ENCODE results near the gene NUDT22. TPM values are rescaled to one million over a fixed set of nuclear protein-coding genes. Genes with fewer than 3 reads are reported as not detected.

Gene NUDT22
- total and polyA plus RNA-seq, 7 experiments from 2014 or later: 40.7 to 94.0 (median 56.9) TPM

- Mint-ChIP-seq H3K27ac (peak overlapping the region in 7 of 9 donors; percentile 43 to 98 (median 80)), H3K36me3 (peaks cover 0 to 48% (median 15%) of the 10 kb centered on the region in 5 donors), H3K4me3 (no peak overlapping the region), H3K27me3 (no peaks in the 10 kb centered on the region), H3K4me1 (peaks cover 21 to 48% (median 36%) of the 10 kb centered on the region in 7 donors), H3K9me3 (no peaks in the 10 kb centered on the region)
- Histone ChIP-seq H3K27ac (ENCODE audit: low read depth, low read length) (no peak overlapping the region), H3K4me1 (ENCODE audit: control insufficient read depth in 2 of 2, insufficient read depth in 2 of 2, low read length in 2 of 2) (peaks cover 28 to 32% of the 10 kb centered on the region in 2 donors), H3K27me3 (ENCODE audit: control insufficient read depth in 2 of 2, insufficient read depth in 2 of 2, low read length in 2 of 2) (no peaks in the 10 kb centered on the region), H3K36me3 (ENCODE audit: control insufficient read depth in 2 of 3, insufficient read depth in 3 of 3, low read length in 3 of 3) (peaks cover 0 to 63% (median 8%) of the 10 kb centered on the region in 3 experiments), H3K9me3 (ENCODE audit: control insufficient read depth in 2 of 3, low read length in 3 of 3) (no peaks in the 10 kb centered on the region), H3K4me3 (ENCODE audit: low read length) (no peak overlapping the region)
- ATAC-seq (no peak), DNase-seq (no peak)
- POLR2A ChIA-PET: interaction anchor here (0.8 to 11.2 kb wide), 13 partner anchors 14 to 329 kb away, joined by 3 to 220 read pairs (median 48); partner anchors contain the start of genes CATSPERZ, CCDC88B, DNAJC4 and ESRRA
- intact Hi-C loops (cut with micrococcal nuclease): loop anchor here (1.0 to 2.0 kb wide), 8 partner anchors 18 to 449 kb away; partner anchors contain the start of genes DNAJC4 (in 1 of the 2), GPR137 (in 1 of the 2), NUDT22 (in 1 of the 2) and PLCB3 (in 1 of the 2)
- CTCF ChIA-PET: interaction anchor here (0.6 to 7.4 kb wide), 33 partner anchors 8 to 467 kb away, joined by 3 to 165 read pairs (median 5); partner anchors contain the start of genes BAD, CATSPERZ, ESRRA and FKBP2
Measured at GRCh38 chr11:64204080-64204440, 22.0 kb upstream of the NUDT22 start.

DNA sequence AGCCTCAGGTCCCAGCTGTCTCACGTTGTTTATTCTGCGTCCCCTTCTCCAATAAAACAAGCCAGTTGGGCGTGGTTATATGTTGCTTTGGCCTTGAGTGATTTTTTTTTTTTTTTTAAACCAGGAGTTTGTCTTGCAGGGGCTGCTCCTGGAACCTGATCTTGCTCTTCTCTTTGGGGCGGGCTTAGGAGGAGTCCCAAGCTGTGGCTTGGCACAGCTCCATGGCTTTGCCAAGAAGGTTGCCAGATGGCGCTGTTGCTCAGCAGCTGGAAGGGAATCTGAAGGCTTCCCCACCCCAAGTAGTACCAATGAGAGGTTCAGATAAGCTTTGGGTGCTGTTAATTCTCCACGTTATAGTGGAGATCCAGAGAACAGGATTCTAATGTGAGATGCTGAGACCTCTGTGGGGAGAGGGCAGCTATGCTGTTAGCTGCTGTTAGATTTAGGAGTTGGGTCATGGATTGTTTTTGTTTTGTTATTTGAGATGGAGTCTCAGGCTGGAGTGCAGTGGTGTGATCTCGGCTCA, 21.5 kb upstream of the NUDT22 start:
- CTCF ChIA-PET: interaction anchor here (0.6 to 7.4 kb wide), 38 partner anchors 9 to 577 kb away, joined by 3 to 165 read pairs (median 4); partner anchors contain the start of genes BAD, CATSPERZ, ESRRA and FKBP2
- intact Hi-C loops (cut with micrococcal nuclease): loop anchor here (1.0 to 2.0 kb wide), 8 partner anchors 18 to 448 kb away; partner anchors contain the start of genes DNAJC4 (in 1 of the 2), GPR137 (in 1 of the 2), NUDT22 (in 1 of the 2) and PLCB3 (in 1 of the 2)
- DNase-seq (peak; percentile 61 to 89 (median 83)), ATAC-seq (peak; percentile 75)
- no peak overlapping the region for H3K4me3 ChIP-seq (ENCODE audit: low read length)
- no peaks in the 10 kb centered on the region for H3K9me3 ChIP-seq (ENCODE audit: control insufficient read depth in 2 of 3, low read length in 3 of 3)
- peaks cover 0 to 65% (median 8%) of the 10 kb centered on the region in 3 experiments for H3K36me3 ChIP-seq (ENCODE audit: control insufficient read depth in 2 of 3, insufficient read depth in 3 of 3, low read length in 3 of 3)
- POLR2A ChIA-PET: interaction anchor here (0.7 to 11.2 kb wide), 17 partner anchors 14 to 1351 kb away, joined by 3 to 220 read pairs (median 14); partner anchors contain the start of genes CATSPERZ, CCDC88B, DNAJC4 and ESRRA
- Mint-ChIP-seq H3K4me1 (peaks cover 25 to 51% (median 36%) of the 10 kb centered on the region in 7 donors), H3K27me3 (no peaks in the 10 kb centered on the region), H3K27ac (peak overlapping the region; percentile 43 to 98 (median 86)), H3K36me3 (peaks cover 0 to 50% (median 15%) of the 10 kb centered on the region in 5 donors), H3K9me3 (no peaks in the 10 kb centered on the region), H3K4me3 (peak overlapping the region; percentile 27 to 87 (median 68))
- no peaks in the 10 kb centered on the region for H3K27me3 ChIP-seq (ENCODE audit: control insufficient read depth in 2 of 2, insufficient read depth in 2 of 2, low read length in 2 of 2)
- H3K4me1 ChIP-seq (ENCODE audit: control insufficient read depth in 2 of 2, insufficient read depth in 2 of 2, low read length in 2 of 2): peaks cover 28 to 32% of the 10 kb centered on the region in 2 donors
- no peak overlapping the region for H3K27ac ChIP-seq (ENCODE audit: low read depth, low read length)

DNA sequence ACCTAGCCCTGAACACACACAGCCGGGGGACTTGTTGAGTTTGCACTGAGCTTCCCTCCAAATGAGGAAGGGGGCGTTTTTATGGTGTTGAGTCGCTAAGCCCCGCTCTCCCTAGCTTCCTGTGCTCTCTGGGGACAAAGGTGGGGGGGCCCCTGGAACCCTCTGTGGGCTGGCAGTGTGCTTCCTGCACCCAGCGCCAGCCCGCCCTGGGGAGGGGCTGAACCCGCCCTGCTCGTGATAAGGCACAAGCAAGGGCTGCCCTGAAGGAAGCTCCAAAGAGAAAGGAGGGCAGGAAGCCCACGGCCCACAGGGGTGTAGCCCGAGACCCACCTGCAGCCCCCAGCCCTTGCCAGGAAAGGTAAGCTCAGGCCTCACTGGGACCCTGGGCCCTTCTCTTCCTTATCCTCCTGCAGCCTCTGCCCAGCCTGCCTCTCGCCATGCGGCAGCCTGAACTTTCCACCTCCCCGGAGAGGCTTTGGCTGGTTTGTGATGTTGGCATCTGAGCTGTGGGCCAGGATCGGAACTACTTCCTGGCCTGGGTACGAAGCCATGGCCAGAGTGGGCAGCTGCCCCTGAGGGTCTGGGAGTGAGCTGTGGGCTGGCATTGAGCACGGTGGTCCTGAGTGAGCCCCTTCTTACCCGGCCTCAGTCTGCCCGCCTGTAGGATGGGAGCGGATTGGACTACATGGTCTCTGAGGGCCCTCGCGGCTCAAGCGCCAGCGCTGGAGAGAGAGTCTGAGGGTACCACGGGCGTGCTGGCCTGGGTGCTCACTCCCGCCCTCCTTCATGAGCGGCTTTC, 19.4 kb upstream of the NUDT22 start, which contains the start of gene FERMT3:
Gene FERMT3, plus strand, starts transcription at position 265 of the 799 bp plus-strand sequence. CDS start 644 bp downstream, outside the sequence.
- no peaks in the 10 kb centered on the region for H3K27me3 Mint-ChIP-seq
- peaks cover 29 to 53% (median 37%) of the 10 kb centered on the region in 7 donors for H3K4me1 Mint-ChIP-seq
- ATAC-seq (peak; percentile 57), DNase-seq (peak; percentile 43 to 78 (median 74))
- ChIA-PET CTCF (interaction anchor here (0.6 to 7.4 kb wide), 16 partner anchors 8 to 1590 kb away, joined by 3 to 165 read pairs (median 11); partner anchors contain the start of genes CATSPERZ, ESRRA, FKBP2 and NUDT22), POLR2A (interaction anchor here (0.5 to 11.2 kb wide), 22 partner anchors 10 to 1616 kb away, joined by 3 to 220 read pairs (median 9); partner anchors contain the start of genes BAD, CATSPERZ, CCDC88B and DNAJC4)
- H3K4me3 Mint-ChIP-seq: peak within 1 kb of the TSS; percentile 89 to 96 (median 94)
- peak within 1 kb of the TSS; percentile 88 for H3K27ac ChIP-seq (ENCODE audit: low read depth, low read length)
- H3K36me3 Mint-ChIP-seq: peaks cover 0 to 39% (median 15%) of the 10 kb centered on the region in 5 donors
- H3K4me1 ChIP-seq (ENCODE audit: control insufficient read depth in 2 of 2, insufficient read depth in 2 of 2, low read length in 2 of 2): peaks cover 28 to 32% of the 10 kb centered on the region in 2 donors
- peak within 1 kb of the TSS; percentile 99 for H3K4me3 ChIP-seq (ENCODE audit: low read length)
- intact Hi-C loops (cut with micrococcal nuclease): loop anchor here (1.0 to 5.0 kb wide), 7 partner anchors 19 to 151 kb away; partner anchors contain the start of genes FKBP2 (in 2 of the 2), ESRRA (in 1 of the 2), GPR137 (in 1 of the 2) and NUDT22 (in 1 of the 2)
- no peaks in the 10 kb centered on the region for H3K9me3 ChIP-seq (ENCODE audit: control insufficient read depth in 2 of 3, low read length in 3 of 3)
- peak within 1 kb of the TSS; percentile 86 to 95 (median 92) for H3K27ac Mint-ChIP-seq
- peaks cover 0 to 65% (median 8%) of the 10 kb centered on the region in 3 experiments for H3K36me3 ChIP-seq (ENCODE audit: control insufficient read depth in 2 of 3, insufficient read depth in 3 of 3, low read length in 3 of 3)
- H3K9me3 Mint-ChIP-seq: no peaks in the 10 kb centered on the region
- no peaks in the 10 kb centered on the region for H3K27me3 ChIP-seq (ENCODE audit: control insufficient read depth in 2 of 2, insufficient read depth in 2 of 2, low read length in 2 of 2)

GRCh38 chr11:64207256-64208085, 18.6 kb upstream of the NUDT22 start:
- H3K36me3 Mint-ChIP-seq: peaks cover 0 to 42% (median 20%) of the 10 kb centered on the region in 5 donors
- H3K4me1 Mint-ChIP-seq: peaks cover 31 to 57% (median 45%) of the 10 kb centered on the region in 7 donors
- DNase-seq (peak in 8 of 9 donors; percentile 67 to 78 (median 74)), ATAC-seq (peak; percentile 79)
- Histone ChIP-seq H3K4me1 (ENCODE audit: control insufficient read depth in 2 of 2, insufficient read depth in 2 of 2, low read length in 2 of 2) (peaks cover 28 to 32% of the 10 kb centered on the region in 2 donors), H3K27me3 (ENCODE audit: control insufficient read depth in 2 of 2, insufficient read depth in 2 of 2, low read length in 2 of 2) (no peaks in the 10 kb centered on the region), H3K9me3 (ENCODE audit: control insufficient read depth in 2 of 3, low read length in 3 of 3) (no peaks in the 10 kb centered on the region), H3K4me3 (ENCODE audit: low read length) (peak overlapping the region; percentile 99), H3K36me3 (ENCODE audit: control insufficient read depth in 2 of 3, insufficient read depth in 3 of 3, low read length in 3 of 3) (peaks cover 0 to 67% (median 8%) of the 10 kb centered on the region in 3 experiments), H3K27ac (ENCODE audit: low read depth, low read length) (peak overlapping the region; percentile 88)
- H3K4me3 Mint-ChIP-seq: peak overlapping the region; percentile 89 to 96 (median 94)
- H3K27ac Mint-ChIP-seq: peak overlapping the region; percentile 86 to 95 (median 92)
- intact Hi-C loops (cut with micrococcal nuclease): loop anchor here (1.0 to 5.0 kb wide), 5 partner anchors 19 to 150 kb away; partner anchors contain the start of genes ESRRA (in 1 of the 2), FKBP2 (in 1 of the 2), GPR137 (in 1 of the 2) and NUDT22 (in 1 of the 2)
- ChIA-PET CTCF (interaction anchor here (0.6 to 7.4 kb wide), 11 partner anchors 10 to 1567 kb away, joined by 3 to 165 read pairs (median 30); partner anchors contain the start of genes CATSPERZ, ESRRA, FKBP2 and NUDT22), POLR2A (interaction anchor here (0.6 to 11.2 kb wide), 20 partner anchors 10 to 1293 kb away, joined by 3 to 220 read pairs (median 10); partner anchors contain the start of genes BAD, CATSPERZ, CCDC88B and DNAJC4)
- no peaks in the 10 kb centered on the region for H3K9me3 Mint-ChIP-seq
- no peaks in the 10 kb centered on the region for H3K27me3 Mint-ChIP-seq

DNA sequence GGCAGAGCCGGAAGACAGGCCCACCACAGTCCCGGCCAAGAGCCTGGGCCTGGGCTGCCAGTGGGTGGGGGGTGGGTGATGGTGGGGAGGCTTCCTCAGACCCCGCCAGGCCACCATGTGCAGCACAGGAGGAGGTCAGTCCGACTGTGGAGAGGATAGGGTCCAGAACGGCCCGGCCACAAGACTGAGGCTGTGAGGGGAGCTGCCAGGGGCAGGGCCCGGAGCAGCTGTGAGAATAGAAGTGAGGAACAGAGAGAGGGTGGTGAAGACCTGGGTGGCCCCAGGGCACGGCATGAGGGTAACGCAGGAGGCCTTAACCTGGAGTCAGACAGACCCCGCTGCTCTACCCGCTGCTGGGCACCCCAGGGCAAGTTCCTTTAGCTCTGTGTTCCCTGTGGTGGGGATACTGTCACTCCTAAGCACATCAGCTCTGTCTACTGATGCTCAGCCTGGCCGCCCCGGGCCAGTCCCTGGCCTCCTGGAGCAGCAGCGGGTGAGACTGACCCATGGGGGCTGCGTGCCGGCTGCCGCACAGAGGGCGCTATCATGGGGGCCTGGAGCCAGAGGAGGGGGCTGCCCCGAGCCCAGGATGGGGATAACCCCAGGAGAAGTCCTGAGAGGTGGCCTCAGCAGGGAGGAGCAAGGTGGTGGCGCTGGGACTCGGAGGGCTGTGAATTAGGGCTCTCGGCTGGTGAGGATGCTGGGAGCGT, 17.8 kb upstream of the NUDT22 start:
- H3K4me3 ChIP-seq (ENCODE audit: low read length): peak overlapping the region; percentile 99
- ATAC-seq: no peak
- Mint-ChIP-seq H3K36me3 (peaks cover 0 to 40% (median 18%) of the 10 kb centered on the region in 5 donors), H3K4me1 (peaks cover 31 to 59% (median 48%) of the 10 kb centered on the region in 7 donors), H3K27me3 (no peaks in the 10 kb centered on the region), H3K9me3 (no peaks in the 10 kb centered on the region), H3K4me3 (peak overlapping the region; percentile 89 to 96 (median 94)), H3K27ac (peak overlapping the region; percentile 86 to 95 (median 92))
- peaks cover 28 to 32% of the 10 kb centered on the region in 2 donors for H3K4me1 ChIP-seq (ENCODE audit: control insufficient read depth in 2 of 2, insufficient read depth in 2 of 2, low read length in 2 of 2)
- ChIA-PET POLR2A (interaction anchor here (0.6 to 11.2 kb wide), 15 partner anchors 13 to 1292 kb away, joined by 3 to 220 read pairs (median 41); partner anchors contain the start of genes BAD, CATSPERZ, CCDC88B and DNAJC4), CTCF (interaction anchor here (3.7 to 7.4 kb wide), 5 partner anchors 9 to 95 kb away, joined by 25 to 165 read pairs (median 66); partner anchors contain the start of genes CATSPERZ, ESRRA, NUDT22 and PLCB3)
- DNase-seq: no peak
- intact Hi-C loops (cut with micrococcal nuclease): loop anchor here (5.0 kb wide), 2 partner anchors 79 to 149 kb away; partner anchors contain the start of genes GPR137 (in 1 of the 2) and RPS6KA4 (in 1 of the 2)
- H3K9me3 ChIP-seq (ENCODE audit: control insufficient read depth in 2 of 3, low read length in 3 of 3): no peaks in the 10 kb centered on the region
- H3K36me3 ChIP-seq (ENCODE audit: control insufficient read depth in 2 of 3, insufficient read depth in 3 of 3, low read length in 3 of 3): peaks cover 0 to 61% (median 7%) of the 10 kb centered on the region in 3 experiments
- no peaks in the 10 kb centered on the region for H3K27me3 ChIP-seq (ENCODE audit: control insufficient read depth in 2 of 2, insufficient read depth in 2 of 2, low read length in 2 of 2)
- H3K27ac ChIP-seq (ENCODE audit: low read depth, low read length): peak overlapping the region; percentile 88
